ENCODE results near the gene LSM14A. TPM values are rescaled to one million over a fixed set of nuclear protein-coding genes. Genes with fewer than 3 reads are reported as not detected.

Gene LSM14A
- total and polyA plus RNA-seq, 2 of the 8 experiments (the other 6 are each of a cell fraction or from before 2014, with no cell fraction given): 117 to 195 TPM

- Histone ChIP-seq H3K4me2 (ENCODE audit: insufficient read depth in 1 of 2, low read depth in 2 of 2, low read length in 2 of 2) (no peak overlapping the region), H3K4ac (replicated peaks; ENCODE audit: insufficient read length, low read depth, low read length) (no peak overlapping the region), H2AK5ac (ENCODE audit: low read depth, low read length) (no peak overlapping the region), H2BK120ac (replicated peaks; ENCODE audit: low read depth, low read length) (no peak overlapping the region), H3K4me1 (replicated peaks in 1 of 4; ENCODE audit: control insufficient read depth in 3 of 4, insufficient read depth in 4 of 4, low read length in 3 of 4) (peaks cover 8 to 13% (median 11%) of the 10 kb centered on the region in 4 experiments), H4K91ac (replicated peaks; ENCODE audit: insufficient read length, low read length) (no peak overlapping the region), H3K56ac (replicated peaks; ENCODE audit: insufficient read length, low read depth, low read length) (no peak overlapping the region), H3K14ac (ENCODE audit: insufficient read length) (no peak overlapping the region), H4K5ac (ENCODE audit: insufficient read length, low read depth, low read length) (no peak overlapping the region), H3K18ac (ENCODE audit: extremely low read depth, low read length) (no peak overlapping the region), H2BK20ac (ENCODE audit: low read length) (no peak overlapping the region), H3K79me2 (ENCODE audit: control insufficient read depth in 1 of 2, insufficient read depth in 2 of 2, low read length in 2 of 2) (peaks cover 0 to 3% of the 10 kb centered on the region in 2 experiments; a peak in 2 of 4 replicates), H2BK15ac (ENCODE audit: low read length) (no peak overlapping the region), H3K23me2 (ENCODE audit: low read depth, low read length) (no peaks in the 10 kb centered on the region), H3K36me3 (ENCODE audit: control insufficient read depth in 2 of 4, insufficient read depth in 4 of 4, low read length in 3 of 4) (peaks cover 18 to 63% (median 45%) of the 10 kb centered on the region in 4 experiments), H3K9ac (replicated peaks in 1 of 4; ENCODE audit: extremely low read depth in 1 of 4, low read depth in 3 of 4, low read length in 3 of 4) (no peak overlapping the region), H3K27me3 (replicated peaks in 1 of 4; ENCODE audit: control insufficient read depth in 3 of 4, extremely low read depth in 1 of 4, insufficient read depth in 3 of 4, low read length in 3 of 4) (no peaks in the 10 kb centered on the region), H3K27ac (ENCODE audit: low read depth, low read length) (no peak overlapping the region), H3K4me3 (ENCODE audit: extremely low read depth in 1 of 4, insufficient read depth in 2 of 4, low read depth in 3 of 4, low read length in 4 of 4) (no peak overlapping the region), H2BK5ac (ENCODE audit: low read depth, low read length) (no peak overlapping the region), H3K79me1 (ENCODE audit: low read depth, low read length) (peaks cover 3% of the 10 kb centered on the region; the same call in 1 of the 2 replicates), H3K23ac (ENCODE audit: insufficient read length) (no peak overlapping the region), H2BK12ac (ENCODE audit: low read depth, low read length) (no peak overlapping the region), H3K9me3 (ENCODE audit: insufficient read depth in 2 of 2, low read depth in 1 of 2, low read length in 1 of 2) (no peaks in the 10 kb centered on the region), H2AFZ (ENCODE audit: low read length) (no peak overlapping the region), H4K8ac (ENCODE audit: extremely low read depth, insufficient read depth, low read length) (no peak overlapping the region), H4K20me1 (replicated peaks in 1 of 2; ENCODE audit: control insufficient read depth in 1 of 2, insufficient read depth in 2 of 2, low read length in 2 of 2) (peaks cover 2 to 5% of the 10 kb centered on the region in 2 experiments)
- ChIA-PET POLR2A (ENCODE audit: partially characterized antibody) (no interaction called here), CTCF (ENCODE audit: partially characterized antibody) (interaction anchor here (0.6 to 3.2 kb wide), 14 partner anchors 11 to 566 kb away, joined by 3 to 14 read pairs (median 4); no protein-coding TSS in a partner anchor)
- FAIRE-seq: no peak
- peak in 1 of 2 experiments; percentile 73 for DNase-seq (ENCODE audit: low read depth in 1 of 2, low spot score in 2 of 2)
- TF ChIP-seq BCL11A (IDR thresholded peaks at IDR 0.05; ENCODE audit: low read depth in 2 of 2, low read length in 2 of 2) (no peak), RAD21 (IDR thresholded peaks at IDR 0.05 in 1 of 2, conservative IDR thresholded peaks at IDR 0.05 in 1 of 2; ENCODE audit: low read depth in 2 of 2, low read length in 2 of 2) (peak; percentile 50 to 61), TEAD4 (IDR thresholded peaks at IDR 0.05; ENCODE audit: low read depth, low read length) (no peak), POU5F1 (IDR thresholded peaks at IDR 0.05; ENCODE audit: low read depth, low read length) (no peak), CHD1 (IDR thresholded peaks at IDR 0.05; ENCODE audit: low read depth, low read length) (no peak)
- TF ChIP-seq, protein P1, sequence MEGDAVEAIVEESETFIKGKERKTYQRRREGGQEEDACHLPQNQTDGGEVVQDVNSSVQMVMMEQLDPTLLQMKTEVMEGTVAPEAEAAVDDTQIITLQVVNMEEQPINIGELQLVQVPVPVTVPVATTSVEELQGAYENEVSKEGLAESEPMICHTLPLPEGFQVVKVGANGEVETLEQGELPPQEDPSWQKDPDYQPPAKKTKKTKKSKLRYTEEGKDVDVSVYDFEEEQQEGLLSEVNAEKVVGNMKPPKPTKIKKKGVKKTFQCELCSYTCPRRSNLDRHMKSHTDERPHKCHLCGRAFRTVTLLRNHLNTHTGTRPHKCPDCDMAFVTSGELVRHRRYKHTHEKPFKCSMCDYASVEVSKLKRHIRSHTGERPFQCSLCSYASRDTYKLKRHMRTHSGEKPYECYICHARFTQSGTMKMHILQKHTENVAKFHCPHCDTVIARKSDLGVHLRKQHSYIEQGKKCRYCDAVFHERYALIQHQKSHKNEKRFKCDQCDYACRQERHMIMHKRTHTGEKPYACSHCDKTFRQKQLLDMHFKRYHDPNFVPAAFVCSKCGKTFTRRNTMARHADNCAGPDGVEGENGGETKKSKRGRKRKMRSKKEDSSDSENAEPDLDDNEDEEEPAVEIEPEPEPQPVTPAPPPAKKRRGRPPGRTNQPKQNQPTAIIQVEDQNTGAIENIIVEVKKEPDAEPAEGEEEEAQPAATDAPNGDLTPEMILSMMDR (IDR thresholded peaks at IDR 0.05; ENCODE audit: control extremely low read depth in 1 of 3, insufficient read depth in 1 of 3, low read depth in 1 of 3, low read length in 3 of 3): peak; percentile 1 to 77 (median 54)
- WGBS, 2 experiments (ENCODE audit: extremely low coverage in 1 of 2, insufficient coverage in 1 of 2, insufficient read length in 1 of 2, insufficient replicate concordance in 2 of 2, low coverage in 1 of 2, low lambda C conversion rate in 2 of 2, missing lambda C conversion rate in 1 of 2): 89% methylated on average over 4 of the region's 4 CpGs; no CpG with 5 or more reads in 1 of the 2 experiments
Measured at GRCh38 chr19:34220472-34221063, 48.3 kb downstream of the LSM14A start.
